Suprapubic skin (tissue), 4 donors: Measurements from ENCODE around the gene NCAPH2.

Source experiments
- CTCF ChIP-seq, 2 donors: fragments of 200-600 bp in 1 of 2; fragments of 450-650 bp in 1 of 2; sonication (generic) in 1 of 2; IDR thresholded peaks; one replicate each; pipeline ENCODE4 v1.5.1; 2016 to 2019; ENCODE audit warnings: antibody characterized with exemption in 2 of 2, mild to moderate bottlenecking in 1 of 2, moderate library complexity in 1 of 2
- POLR2A ChIP-seq, 2 donors: fragments of 450-650 bp; IDR thresholded peaks; one replicate each; pipeline ENCODE4 v1.6.1; 2017; ENCODE audit warnings: antibody characterized with exemption in 2 of 2, mild to moderate bottlenecking in 2 of 2, moderate library complexity in 2 of 2
- POLR2AphosphoS5 ChIP-seq, 3 donors: sonication (generic); formaldehyde crosslinking; IDR thresholded peaks; one replicate each; pipeline ENCODE4 v1.6.1; 2017; ENCODE audit warnings: antibody characterized with exemption in 3 of 3

GRCh38 chr22:50573491-50574382 lies 65.7 kb downstream of the NCAPH2 start:
- TF ChIP-seq POLR2A (IDR thresholded peaks at IDR 0.05) (no peak), CTCF (IDR thresholded peaks at IDR 0.05) (no peak), POLR2AphosphoS5 (IDR thresholded peaks at IDR 0.05) (no peak)
